GM19372 (cell line): ENCODE results near the gene PPP3R1.

ENCODE experiments used
- ATAC-seq: cut with Tn5 transposase; IDR thresholded peaks from one replicate; pipeline ENCODE4 v1.9.1; 2021; ENCODE audit warnings: mild to moderate bottlenecking, low read depth, moderate library complexity; ENCODE audit not compliant: unreplicated experiment

PPP3R1 gene, protein sequence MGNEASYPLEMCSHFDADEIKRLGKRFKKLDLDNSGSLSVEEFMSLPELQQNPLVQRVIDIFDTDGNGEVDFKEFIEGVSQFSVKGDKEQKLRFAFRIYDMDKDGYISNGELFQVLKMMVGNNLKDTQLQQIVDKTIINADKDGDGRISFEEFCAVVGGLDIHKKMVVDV

DNA sequence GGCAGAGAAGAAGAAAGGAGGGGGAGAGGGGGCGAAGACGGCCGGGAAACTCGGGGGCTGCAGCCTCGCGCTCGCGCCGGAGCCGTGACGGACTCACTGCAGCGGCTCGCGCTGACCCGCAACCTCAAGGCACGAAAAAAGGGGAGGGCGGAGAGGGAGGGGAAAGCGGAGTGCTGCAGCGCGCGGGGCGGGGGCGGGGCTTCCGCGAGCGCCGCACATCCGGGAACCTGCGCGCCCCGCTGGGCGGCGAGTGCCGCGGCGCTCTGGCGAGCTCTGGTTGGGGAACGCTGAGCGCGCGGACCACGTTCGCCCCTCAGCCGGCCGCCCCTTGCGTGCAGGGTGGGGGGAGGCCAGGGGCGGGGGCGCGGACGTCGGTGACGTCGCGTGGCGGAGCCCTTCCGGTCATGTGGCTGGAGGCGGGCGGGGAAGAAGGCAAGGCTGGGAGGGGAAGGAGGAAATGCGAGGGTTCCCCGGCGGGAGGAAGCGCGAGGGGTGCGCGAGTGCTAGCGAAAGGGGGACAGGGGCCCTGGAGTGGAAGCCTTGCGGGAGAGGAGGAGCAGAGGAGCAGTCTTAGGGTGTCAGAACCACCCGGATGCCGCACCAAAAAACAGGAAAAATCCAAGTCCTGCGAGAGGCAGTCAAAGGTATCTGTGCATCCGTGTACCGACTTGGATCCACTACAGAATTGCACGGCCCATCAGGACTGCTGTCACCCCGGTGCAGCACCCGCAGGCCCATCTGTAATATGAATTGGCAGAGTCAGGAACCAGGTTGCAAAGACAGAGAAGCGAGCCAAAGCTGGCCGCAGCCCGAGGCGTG, at the start of gene PPP3R1:
TSS of gene PPP3R1 (minus strand) at position 133 of the 819 bp plus-strand sequence. CDS start 405 bp downstream, outside the sequence.
- peak; percentile 83 for ATAC-seq

DNA sequence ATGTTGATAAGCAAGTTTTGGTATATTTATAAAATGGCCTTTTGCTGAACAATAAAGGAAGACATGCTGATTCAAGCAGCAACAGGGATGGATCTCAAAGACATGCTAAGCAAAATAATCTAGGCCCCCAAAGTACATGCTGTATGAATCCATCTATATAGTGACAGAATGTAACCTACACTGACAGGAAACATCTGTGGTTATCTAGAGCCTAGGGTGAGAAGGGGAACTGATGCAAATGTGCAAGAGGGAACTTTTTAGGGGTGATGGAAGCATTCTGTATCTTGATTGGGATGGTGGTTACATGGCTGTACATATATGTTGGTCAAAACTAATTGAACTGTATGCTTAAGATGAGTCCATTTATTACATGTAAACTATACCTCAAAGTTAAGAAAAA, 43.2 kb upstream of the PPP3R1 start:
- no peak for ATAC-seq

DNA sequence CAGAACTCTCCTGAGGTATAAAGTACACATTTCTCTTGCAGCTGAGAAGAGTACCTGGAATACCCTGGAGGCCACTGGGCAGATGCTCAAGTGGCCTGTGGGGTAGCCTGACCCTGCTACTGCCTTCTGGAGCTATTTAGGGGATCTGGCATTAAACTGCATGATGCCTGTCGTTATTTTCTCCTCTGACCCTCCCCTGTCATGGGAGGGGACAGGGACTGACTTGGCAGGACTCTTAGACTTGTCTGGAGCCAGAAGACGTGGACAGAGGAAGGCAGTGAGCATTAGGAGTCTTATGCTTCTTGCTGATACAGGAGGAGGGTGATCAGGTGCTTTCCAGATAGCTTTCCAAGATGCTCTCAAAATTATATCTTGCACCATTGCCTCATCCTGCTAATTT, 42.6 kb upstream of the PPP3R1 start:
- ATAC-seq, result no peak

DNA sequence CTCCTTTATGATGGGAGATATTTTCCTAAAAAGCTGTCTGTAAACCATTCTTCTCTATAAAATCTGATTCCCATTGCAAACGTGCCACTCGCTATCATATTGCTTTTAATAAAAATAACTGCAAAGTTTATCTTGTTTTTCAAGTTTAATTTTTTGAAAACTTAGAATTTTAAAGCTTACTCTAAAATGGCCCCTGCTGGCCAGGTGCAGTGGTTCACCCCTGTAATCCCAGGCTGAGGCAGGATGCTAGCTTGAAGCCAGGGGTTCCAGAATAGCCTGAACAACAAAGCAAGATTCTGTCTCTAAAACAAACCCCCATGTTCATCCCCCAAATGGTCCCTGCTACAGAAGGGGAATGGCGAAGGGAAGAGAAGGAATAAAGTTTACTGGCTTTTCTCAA, 41.9 kb upstream of the PPP3R1 start:
- ATAC-seq, result no peak

DNA sequence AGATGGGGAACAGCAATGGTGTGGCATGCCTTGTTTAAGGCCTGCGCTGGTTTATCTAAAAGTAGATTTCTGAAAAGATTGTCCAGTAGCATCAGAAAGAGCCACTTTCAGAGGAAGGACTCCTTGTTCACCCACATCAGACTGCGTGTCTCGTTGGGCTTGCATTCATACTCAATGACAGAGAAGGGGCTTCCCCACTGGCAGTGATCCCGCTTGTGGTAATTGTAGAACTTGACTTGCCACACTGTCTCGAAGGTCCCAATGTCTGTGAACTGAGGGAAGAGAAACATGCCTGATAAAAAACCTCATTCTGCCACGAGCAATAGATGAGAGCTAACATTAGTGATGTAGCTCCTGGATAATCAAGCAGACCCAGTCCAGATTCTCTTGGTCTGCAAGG, 41.4 kb upstream of the PPP3R1 start:
- ATAC-seq, result no peak

DNA sequence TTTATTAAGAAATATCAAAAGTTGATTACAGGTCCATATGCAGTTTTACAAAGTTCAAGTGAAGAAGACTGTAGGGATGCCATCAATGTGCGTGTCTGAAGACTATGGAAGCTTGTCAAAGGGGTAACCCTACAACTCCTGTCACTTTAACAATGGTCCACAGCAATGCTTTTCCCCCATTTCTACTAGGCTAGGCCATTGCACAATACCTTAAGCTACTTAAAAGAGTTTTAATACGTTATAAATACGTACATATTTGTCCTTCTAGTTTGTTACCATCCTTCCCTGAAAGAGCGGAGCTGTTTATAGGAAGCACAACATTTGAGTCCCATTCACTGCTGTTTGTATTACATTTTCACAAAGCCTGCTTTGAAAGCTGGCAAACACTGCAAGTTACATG, 40.7 kb upstream of the PPP3R1 start:
- no peak for ATAC-seq

DNA sequence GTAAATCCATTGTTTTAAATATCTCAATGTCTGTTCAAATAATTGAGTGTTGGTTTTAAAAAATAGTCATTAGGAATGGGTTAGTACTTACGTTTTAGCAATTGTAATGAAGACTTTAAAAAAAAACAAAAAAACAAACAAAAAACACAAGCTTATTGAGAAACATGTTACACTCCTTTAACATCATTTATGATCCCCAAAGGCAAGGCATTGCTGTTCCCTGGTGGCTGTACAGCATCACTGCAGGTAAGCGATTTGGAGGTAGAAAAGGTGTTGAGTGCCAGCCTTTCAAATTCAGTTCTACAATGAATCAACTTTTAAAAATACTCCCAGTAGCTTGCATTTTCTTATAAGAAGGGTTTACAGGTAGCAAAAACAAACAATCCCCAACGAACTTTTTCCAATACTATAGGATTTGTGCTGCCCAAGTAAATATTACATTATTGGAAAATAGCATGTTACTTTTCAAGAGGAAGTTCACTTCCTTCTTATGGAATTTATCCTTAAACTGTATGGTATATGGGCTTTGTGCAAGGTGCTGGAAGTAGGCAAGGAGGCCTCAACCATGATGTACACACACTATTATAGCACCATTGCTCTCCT, 39.9 kb upstream of the PPP3R1 start:
- ATAC-seq, result no peak

DNA sequence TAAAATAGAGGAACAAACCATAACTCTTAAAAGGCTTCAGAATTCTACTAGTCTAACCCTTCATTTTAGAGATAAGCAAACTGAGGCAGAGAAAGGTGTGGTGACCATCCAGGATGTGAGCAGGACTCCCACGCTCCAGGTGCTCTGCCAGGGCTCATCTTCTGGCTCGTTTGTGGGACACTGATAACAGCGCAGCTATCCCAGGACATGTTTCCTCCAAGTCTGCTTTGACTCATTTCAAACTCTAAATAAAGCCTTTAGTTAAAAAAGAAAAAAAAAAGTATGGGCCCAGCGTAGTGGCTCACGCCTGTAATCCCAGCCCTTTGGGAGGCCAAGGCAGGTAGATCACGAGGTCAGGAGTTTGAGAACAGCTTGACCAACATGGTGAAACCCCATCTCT, 39.0 kb upstream of the PPP3R1 start:
- no peak for ATAC-seq

DNA sequence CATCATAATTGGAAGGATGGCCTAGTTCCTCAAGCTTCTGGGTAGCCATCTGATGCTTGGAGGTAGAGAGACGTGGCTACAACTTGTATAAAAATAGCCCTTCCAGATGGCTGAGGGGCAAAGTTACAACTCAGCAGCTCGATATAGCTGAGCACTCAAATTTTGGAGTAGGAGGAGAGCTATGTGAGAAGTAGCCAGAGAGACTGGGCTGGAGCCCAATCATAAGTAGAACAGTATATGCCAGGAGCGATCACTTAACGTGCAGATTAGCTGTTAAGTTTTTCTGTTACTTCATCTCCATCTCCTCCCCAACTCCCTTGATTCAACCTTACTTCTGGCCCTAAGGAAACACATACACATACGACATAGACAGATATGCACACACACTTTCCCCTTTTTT, 38.6 kb upstream of the PPP3R1 start:
- no peak for ATAC-seq

DNA sequence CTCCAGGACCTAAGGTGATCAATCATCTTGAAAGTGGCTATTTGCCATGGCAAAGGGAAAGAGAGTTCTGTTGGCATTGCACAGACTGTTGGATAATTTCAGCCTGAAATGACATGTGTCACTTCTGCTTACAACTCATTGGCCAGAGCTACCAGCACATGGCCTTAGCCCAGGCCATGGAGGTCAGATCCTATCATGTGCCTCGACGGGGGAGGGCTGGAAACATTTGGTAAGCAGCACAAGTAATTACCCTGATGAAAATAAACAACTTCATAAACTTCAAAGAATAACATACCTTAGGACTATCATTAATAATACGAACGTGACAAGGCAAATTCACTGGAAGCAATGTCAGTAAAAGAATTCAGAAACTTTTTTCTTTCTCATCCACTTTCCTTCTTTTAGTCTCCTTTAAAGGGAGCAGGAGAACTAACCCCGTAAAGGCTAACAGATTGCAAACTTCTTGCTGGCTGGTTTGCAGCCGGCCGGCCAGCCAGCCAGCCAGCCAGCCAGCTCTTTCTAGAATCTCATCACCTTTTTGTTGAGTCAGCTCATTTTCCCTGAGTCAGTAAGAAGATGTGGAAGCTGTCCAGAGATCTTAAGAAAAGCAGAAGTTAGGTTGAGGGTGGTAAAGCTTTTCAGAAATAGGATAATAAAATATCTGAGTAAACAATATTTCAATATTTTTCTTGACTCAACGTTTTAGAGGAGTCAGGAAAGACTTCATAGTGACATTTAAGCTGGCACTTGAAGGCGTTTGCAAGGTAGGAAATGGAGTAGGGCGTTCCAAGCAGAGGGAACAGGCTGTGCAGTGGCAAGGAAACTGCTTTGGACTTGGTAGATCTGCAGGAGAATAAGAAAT, 35.5 kb upstream of the PPP3R1 start:
- no peak for ATAC-seq

DNA sequence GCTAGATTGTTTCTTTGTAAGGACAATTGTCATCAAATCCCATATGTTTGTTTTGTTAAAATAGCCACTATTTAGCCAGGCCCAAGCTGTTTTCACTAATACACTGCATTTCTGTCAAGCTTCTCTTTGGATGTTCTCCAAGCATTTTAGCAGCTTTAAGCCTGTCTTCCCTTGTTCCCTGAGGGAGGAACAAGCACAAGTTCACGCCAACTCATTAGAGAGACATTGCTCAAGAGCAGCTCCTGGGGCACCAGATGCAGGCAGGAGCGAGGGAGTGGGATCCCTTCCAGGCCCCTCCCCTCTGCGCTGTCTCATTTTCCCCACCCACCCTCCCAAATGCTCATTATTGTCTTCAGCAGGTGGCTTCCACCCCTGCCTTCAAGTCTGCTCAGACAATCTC, 32.6 kb upstream of the PPP3R1 start:
- no peak for ATAC-seq

DNA sequence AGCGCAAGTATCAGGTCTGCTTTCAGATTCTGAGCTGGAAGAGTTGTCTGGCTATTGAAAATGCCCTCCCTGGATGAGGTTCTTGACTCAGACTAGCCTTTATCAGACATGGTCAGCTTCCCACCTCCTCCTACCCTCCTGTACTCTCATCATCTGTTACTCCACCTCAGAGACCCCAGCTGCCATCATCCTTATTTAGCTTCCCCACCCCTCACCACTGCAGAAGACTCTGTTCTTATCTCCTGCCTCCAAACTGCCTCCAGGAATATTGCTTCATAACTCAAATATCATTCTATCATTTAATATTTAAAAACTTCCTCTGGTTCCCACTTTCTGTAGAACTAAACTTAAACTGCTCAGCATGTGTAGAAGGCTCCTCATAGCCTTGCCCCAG, 31.1 kb upstream of the PPP3R1 start:
- no peak for ATAC-seq

DNA sequence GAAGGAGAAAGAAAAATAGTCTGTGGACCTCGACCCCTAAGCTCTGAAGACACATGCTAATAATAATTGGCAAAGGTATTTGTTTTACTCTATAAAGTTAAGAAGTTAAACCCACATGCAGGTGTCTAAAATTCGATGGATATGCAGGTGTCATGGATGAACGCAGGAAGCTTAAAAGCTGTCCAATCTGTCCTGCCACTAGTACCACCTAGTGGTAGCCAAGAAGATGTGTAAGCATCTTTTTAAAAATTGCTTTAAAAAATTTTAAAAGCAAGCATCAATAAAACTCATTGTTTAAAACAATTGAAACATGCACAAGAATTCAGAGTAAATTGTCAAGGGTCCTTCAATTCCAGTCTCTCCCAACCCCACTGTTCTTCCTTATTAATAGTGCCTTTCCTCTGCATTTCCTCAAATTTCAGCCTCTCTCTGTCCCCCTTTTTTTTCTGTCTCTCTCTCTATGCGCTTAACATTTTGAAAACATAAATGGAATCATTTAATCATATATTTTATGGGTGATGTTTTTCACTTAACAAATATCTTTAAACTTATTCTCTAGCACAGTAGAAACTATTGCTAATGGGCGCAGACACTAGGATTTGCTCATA, 30.6 kb upstream of the PPP3R1 start:
- no peak for ATAC-seq

DNA sequence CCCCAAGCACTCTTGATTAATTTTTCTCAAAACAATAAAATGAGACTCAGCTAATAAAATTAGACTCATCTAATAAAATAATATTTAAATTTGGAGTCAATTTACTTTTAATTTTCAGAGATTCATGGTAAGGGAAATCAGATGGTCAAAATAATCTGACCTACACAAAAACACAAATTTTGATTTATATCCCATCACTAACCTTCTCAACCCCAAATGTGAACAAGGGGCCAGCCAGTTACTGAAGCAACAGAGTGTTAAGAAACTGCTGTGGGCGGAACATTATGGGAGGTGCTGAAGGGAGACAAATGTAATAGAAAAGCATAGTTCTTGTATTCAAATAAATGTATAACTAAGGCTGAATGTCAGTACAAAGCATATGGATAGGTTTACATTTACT, 28.5 kb upstream of the PPP3R1 start:
- no peak for ATAC-seq

DNA sequence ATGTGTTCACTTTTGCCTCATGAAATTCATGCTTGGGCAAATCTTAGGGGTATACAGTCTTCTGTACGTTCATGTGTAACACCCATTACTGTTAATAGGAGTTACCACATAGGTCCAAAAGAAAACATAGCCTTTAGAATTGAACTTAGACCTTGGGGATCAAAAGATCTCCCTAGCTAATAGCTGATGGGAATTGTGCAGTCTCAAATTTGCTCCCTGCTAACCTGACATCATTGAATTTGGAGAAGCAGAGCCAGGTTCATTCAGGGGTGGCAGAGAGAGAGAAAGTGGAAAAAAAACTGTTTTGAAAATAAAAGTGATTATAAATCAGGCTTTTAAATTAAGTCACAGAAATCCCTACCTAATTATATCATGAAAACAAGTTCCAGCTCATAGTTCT, 28.0 kb upstream of the PPP3R1 start:
- ATAC-seq, result no peak

DNA sequence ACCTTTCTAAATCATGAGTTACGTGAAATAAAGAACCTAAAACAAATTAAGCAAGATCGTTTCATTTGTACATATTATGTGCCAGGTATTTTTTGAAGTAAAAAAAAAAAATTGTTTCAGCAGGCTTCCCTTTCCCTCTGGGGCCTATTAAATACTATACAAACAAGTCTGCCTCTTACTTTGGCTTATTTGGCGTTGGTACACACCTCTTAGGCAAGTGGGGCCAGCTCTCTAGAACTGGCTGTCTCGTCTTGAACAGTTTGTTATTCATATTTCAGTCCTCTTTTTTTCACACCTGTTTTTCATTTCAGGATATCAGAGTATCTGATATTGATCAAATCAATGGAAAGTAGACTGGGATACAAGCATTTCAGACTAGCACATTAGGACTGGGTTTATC, 27.4 kb upstream of the PPP3R1 start:
- no peak for ATAC-seq

DNA sequence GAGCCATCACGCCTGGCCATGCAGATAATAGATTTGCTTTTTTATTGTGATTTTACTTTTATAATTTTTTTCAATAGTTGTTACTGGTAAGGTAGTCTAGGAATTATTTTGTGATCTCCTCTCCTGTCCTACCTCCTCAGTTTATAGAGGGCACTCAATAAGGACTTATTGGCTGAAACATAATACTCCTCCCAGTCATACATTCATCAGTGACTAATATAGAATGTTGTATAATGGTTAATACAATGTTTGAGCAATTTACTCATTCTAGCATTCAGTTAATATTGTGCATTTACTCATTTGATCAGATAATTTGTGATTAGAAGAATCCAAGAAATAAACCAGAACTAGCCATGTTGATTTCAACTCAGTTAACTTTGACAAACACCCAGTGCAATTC, 25.8 kb upstream of the PPP3R1 start:
- ATAC-seq, result no peak

DNA sequence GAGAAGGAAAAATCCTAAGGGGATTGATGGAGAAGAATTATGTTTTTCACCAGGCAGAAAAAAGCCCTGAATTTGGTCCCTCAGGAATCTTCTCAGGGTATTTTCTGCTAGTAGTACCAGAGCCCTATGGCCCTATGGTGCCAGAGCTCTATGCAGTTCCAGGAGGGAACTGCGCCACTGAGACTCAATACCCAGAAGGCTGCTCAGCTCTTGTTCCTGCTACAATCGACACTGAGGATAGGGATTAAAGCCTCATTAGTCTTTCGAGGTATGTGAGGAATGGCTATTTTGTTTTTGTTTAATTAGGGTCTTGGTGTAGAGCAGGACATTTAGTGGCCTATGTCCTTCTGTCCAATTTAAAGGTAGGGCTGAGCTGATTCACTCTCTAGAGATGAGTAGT, 21.7 kb upstream of the PPP3R1 start:
- ATAC-seq, result no peak

DNA sequence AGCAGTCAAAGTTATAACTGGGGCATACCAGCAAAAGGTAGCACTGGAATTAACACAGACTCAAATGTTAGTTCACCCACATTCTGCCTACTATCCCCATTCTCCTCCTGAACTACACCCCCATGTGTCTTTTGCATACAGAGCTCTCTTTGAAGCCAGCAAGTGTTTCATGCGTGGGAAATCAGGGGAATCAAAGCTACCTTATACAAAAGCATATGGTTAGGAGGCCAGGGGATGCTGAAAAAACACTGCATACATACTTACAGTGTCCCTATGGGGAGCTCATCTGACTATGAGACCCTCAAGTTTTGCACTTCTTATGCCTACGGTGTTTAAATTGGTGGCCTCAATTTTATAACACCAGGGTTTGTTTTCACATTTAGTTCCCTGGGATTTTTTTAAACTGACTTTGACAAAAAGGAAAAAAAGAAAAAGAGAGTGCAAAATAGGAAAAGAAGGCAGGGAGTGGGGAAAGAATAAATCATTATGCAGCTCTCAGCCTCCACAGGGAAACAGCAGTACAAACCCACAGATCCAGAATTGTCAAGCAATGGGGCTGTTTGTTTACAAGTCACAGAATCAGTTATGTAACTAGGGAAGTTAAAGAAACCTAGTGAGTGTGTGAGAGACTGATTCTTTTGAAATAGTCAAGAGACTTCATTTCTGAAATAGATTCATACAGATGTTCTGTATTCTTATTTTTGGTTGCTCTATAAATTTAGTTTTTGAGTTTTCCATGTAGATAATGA, 20.1 kb upstream of the PPP3R1 start:
- ATAC-seq, result no peak

DNA sequence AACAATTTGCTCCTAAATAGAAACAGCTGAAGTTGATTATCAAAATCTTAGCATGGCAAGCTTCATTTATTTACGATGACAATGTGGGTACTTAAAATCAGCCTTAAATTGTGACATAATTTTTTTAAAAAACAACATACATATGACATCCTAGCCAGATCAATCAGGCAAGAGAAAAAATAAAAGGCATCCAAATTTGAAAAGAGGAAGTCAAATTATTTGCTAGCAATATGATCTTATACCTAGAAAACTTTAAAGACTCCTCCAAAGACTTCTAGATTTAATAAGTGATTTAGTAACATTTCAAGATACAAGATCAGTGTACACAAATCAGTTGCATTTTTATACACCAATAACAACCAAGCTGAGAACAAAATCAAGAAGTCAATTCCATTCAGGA, 14.3 kb upstream of the PPP3R1 start:
- ATAC-seq, result no peak
